Progenitor cell of endocrine pancreas (in vitro differentiated cells): ENCODE measurements around the gene COBL. TPM values are rescaled to one million over a fixed set of nuclear protein-coding genes. Genes with fewer than 3 reads are reported as not detected.

ENCODE experiments used
- DNase-seq: peaks from one replicate; pipeline ENCODE4 v3.0.0; 2021; ENCODE audit warnings: low spot score; ENCODE audit not compliant: unreplicated experiment
- H3K27ac Mint-ChIP-seq: 2 replicates; pipeline ENCODE4 v1.8.0; 2021; ENCODE audit warnings: mild to moderate bottlenecking, moderate library complexity, mixed read lengths
- H3K27me3 Mint-ChIP-seq: 2 replicates; pipeline ENCODE4 v1.8.0; 2021; ENCODE audit warnings: mixed read lengths
- H3K36me3 Mint-ChIP-seq: 2 replicates; pipeline ENCODE4 v1.8.0; 2022; ENCODE audit warnings: mixed read lengths; ENCODE audit not compliant: insufficient read depth
- H3K4me1 Mint-ChIP-seq: 2 replicates; pipeline ENCODE4 v1.8.0; 2021; ENCODE audit warnings: low read depth, mixed read lengths
- H3K4me3 Mint-ChIP-seq: 2 replicates; pipeline ENCODE4 v1.8.0; 2021; ENCODE audit warnings: low read depth, mild to moderate bottlenecking, moderate library complexity, mixed read lengths
- H3K9me3 Mint-ChIP-seq: 2 replicates; pipeline ENCODE4 v1.8.0; 2021; ENCODE audit warnings: low read depth, mixed read lengths
- CTCF ChIP-seq: fragments of 200-600 bp; sonication (generic); IDR thresholded peaks from one replicate; pipeline ENCODE4 v1.5.0; 2021; ENCODE audit warnings: antibody characterized with exemption, mild to moderate bottlenecking; ENCODE audit not compliant: unreplicated experiment
- total RNA-seq: library from RNA; stranded (reverse); gene quantifications from 2 replicates; pipeline ENCODE4 v1.2.1, GENCODE V29; 2021

The COBL gene
- total RNA-seq, 1 donor from 2014 or later: 21.3 TPM

DNA sequence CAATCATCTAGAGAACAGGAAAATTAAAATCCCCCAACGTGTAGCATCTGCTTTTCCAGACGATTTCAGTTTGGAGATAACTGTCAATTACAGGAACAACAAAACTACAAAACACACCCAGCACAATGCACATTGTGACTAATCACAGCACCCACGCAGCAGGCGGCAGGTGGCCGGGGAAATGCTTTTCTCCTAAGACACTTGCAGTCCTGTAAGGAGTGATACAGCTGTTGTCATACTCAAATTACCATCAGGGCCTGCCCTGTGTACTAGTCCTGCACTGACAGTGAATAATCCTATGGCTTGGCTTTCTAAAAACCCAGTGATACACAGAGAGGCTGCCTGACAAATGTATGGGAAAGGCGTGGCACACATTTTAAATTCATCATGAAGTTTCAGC lies 37.8 kb downstream of the COBL start:
- TF ChIP-seq CTCF: no peak
- H3K4me3 Mint-ChIP-seq: no peak overlapping the region
- H3K4me1 Mint-ChIP-seq: peaks cover 43% of the 10 kb centered on the region
- H3K27me3 Mint-ChIP-seq: peaks cover 30% of the 10 kb centered on the region
- peaks cover 2% of the 10 kb centered on the region for H3K36me3 Mint-ChIP-seq
- H3K27ac Mint-ChIP-seq: no peak overlapping the region
- H3K9me3 Mint-ChIP-seq: no peaks in the 10 kb centered on the region
- no peak for DNase-seq

DNA sequence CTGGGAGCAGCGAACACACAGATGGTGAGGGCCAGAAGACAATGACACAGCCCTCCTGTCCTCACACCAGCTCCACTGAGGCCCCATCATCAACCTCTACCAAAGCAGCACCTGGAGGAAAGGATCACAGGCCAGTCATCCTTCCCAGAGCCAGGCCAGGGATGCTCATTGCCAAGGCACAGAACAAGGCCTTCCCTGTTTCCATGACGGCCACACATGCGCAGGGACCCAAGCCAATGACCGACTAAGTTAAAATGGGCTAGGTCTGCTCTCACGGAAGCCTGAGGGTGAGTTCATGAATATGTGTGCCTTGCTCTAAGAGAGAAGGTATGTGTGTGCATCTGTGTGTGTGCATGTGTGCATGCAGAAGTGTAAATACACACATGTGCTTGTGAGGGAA lies 39.6 kb downstream of the COBL start:
- Mint-ChIP-seq H3K4me1 (peaks cover 43% of the 10 kb centered on the region), H3K27me3 (peaks cover 36% of the 10 kb centered on the region), H3K4me3 (no peak overlapping the region), H3K36me3 (no peaks in the 10 kb centered on the region), H3K27ac (no peak overlapping the region), H3K9me3 (no peaks in the 10 kb centered on the region)
- no peak for TF ChIP-seq CTCF
- no peak for DNase-seq

GRCh38 chr7:51276091-51276605 lies 40.5 kb downstream of the COBL start:
- peaks cover 43% of the 10 kb centered on the region for H3K4me1 Mint-ChIP-seq
- H3K27ac Mint-ChIP-seq: peak overlapping the region; percentile 89
- DNase-seq: no peak
- H3K27me3 Mint-ChIP-seq: peaks cover 36% of the 10 kb centered on the region
- H3K9me3 Mint-ChIP-seq: no peaks in the 10 kb centered on the region
- H3K4me3 Mint-ChIP-seq: no peak overlapping the region
- no peaks in the 10 kb centered on the region for H3K36me3 Mint-ChIP-seq
- TF ChIP-seq CTCF: no peak

DNA sequence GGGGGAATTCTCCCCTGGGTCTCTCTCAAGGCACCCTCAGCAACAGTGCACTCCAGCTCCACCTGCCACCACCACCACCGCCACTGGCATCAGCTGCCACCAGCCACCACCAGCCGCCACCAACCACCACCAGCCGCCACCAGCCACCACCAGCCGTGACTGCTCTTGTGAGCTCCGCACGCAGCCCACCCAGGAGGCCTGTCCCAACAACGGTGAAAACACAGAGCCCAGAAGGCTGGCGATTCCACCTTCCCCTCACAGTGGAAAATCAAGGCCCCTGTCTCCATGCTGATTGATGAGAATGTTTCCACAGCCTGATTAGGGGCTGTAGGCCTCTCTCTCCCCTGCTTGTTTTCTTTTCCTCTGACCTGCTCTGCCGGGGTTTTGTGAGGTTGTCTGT lies 41.1 kb downstream of the COBL start:
- H3K9me3 Mint-ChIP-seq: no peaks in the 10 kb centered on the region
- H3K36me3 Mint-ChIP-seq: no peaks in the 10 kb centered on the region
- TF ChIP-seq CTCF: no peak
- peaks cover 42% of the 10 kb centered on the region for H3K4me1 Mint-ChIP-seq
- H3K4me3 Mint-ChIP-seq: peak overlapping the region; percentile 29
- H3K27ac Mint-ChIP-seq: peak overlapping the region; percentile 89
- peaks cover 29% of the 10 kb centered on the region for H3K27me3 Mint-ChIP-seq
- DNase-seq: peak; percentile 30

DNA sequence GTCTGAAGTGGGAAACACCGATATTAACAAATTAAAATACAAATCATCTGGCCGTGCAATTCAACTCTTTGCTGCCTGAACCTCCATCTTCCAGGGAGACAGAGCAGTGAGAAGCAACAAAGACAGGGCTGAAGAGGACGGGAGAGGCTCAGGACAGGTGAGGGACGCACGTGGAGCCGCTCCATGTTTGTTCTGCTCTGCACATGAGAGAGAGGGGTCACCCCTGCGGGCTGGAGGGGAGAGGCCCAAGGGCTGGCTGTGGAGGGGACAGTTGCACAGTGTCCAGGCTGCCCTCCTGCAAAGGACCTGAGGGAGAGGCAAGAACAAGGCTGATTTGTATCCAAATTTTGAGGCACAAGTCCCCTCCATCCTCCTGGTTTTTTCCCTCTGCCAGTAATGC lies 41.7 kb downstream of the COBL start:
- H3K4me3 Mint-ChIP-seq: no peak overlapping the region
- no peak for TF ChIP-seq CTCF
- no peaks in the 10 kb centered on the region for H3K36me3 Mint-ChIP-seq
- DNase-seq: no peak
- peak overlapping the region; percentile 89 for H3K27ac Mint-ChIP-seq
- peaks cover 26% of the 10 kb centered on the region for H3K27me3 Mint-ChIP-seq
- H3K9me3 Mint-ChIP-seq: no peaks in the 10 kb centered on the region
- H3K4me1 Mint-ChIP-seq: peaks cover 41% of the 10 kb centered on the region
